Activated CD8-positive, alpha-beta memory T cell treated with anti-CD3 and anti-CD28 coated beads for 4 hours (primary cell): ENCODE measurements around the gene HDDC2.

Source experiments
- DNase-seq, 2 donors: peaks; one replicate each; pipeline ENCODE4 v3.0.0-alpha.2; 2020; ENCODE audit warnings: low read depth in 2 of 2

HDDC2 gene, protein sequence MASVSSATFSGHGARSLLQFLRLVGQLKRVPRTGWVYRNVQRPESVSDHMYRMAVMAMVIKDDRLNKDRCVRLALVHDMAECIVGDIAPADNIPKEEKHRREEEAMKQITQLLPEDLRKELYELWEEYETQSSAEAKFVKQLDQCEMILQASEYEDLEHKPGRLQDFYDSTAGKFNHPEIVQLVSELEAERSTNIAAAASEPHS

DNA sequence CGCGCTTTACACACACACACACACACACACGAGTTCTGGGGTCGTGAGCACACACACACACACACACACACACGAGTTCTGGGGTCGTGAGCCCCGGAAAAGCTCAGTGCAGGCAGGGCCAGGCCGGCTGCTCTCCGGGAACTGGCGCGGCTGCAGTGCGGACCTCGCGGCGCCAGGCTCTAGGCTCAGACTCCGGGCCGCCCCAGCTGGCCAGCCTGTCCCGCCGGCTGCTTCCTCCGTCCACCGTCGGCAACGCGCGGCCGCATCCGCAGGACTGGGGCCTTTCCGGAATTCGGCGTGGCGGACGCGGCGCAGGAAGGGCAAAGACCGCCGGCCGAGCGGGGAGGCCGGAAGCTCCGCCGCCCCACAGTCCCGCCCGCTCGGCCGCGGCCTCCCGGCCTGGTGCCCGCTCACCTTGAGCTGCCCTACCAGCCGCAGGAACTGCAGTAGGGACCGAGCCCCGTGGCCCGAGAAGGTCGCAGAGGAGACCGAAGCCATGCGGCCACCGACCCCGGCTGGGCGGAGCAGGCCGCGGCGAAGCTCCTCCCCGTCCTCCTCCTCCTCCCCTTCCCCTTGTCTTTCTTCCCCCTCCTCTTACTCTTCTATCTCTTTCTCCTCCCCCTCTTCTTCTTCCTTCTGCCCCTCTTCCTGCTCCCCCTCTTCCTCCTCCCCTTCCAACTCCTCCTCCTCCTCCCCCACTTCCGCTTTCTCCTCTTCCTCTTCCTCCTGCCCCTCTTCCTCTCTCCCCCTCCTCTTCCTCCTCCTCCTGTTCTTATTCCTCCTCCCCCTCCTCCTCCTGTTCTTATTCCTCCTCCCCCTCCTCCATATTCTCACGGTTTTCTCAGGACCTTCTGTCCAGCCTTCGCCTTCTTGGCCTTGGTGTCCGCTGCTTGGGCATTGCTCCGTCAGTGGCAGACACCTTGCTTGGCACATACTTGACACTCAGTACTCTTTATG is at the start of gene HDDC2:
Gene HDDC2, minus strand, starts transcription at position 533 of the 957 bp plus-strand sequence. Its CDS starts 35 bp downstream, at position 498.
- no peak for DNase-seq

DNA sequence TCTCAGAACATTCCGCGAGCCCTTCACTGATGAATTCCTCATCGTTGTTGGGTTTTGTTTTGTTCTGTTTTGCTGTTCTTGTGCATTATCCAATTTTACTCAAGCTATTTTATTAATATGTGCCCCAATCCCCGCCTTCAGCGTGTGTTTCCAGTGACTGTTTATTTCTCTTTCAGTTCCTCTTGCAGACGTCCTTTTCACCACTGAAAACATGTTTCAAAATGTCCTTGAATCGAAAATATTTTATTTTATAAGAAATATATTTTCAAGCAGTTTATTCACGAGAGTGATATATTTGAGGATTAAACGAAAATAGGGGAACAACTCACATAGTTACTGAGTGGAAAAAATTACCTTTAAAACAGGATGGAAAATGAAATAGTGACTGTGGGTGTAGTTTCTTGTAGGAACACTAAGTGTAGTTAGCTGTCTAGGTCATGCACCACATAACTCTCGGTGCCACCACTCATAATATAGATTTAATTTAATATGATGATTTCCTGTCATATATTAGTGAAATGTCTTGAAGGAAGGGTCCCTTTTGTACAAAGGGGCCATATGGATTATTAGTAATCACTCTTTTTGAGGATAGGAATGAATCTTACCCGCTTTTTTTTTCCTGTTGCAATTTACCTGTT is 45.3 kb upstream of the HDDC2 start:
- DNase-seq, result no peak

DNA sequence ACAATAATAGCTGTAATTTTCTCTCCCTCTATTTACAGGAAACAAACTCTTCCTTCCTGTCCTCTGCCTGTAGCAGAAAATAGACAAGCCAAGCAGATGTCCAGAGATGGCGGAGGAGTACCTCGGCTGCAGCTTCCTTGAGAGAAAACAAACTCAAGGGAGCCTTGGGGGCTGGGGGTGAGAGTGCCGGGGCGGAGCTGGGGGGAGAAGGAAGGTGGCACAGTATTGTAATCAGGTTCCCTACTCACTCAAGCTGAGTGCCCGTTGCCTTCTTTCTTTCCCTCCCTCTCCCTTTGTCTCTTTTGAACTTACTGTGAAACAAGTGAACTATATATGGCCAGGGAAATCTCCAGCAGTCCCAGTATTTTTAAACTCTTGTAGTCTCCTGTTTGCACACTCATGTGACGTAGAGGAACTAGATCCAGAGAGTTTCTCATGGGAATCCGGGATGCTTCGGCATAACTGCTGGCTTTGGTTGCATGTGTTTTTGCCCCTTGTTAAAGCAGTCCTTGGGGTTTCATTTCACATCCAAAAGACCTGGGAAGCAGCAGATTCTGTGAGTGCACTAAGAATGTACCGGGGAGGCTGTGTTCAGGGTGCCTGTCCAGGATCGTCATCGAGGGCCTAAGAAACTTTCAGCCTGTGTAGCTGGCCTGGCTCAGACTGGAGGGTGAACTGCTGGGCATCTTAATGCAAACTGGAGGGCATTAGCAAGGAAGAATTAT is 44.6 kb upstream of the HDDC2 start:
- no peak for DNase-seq

DNA sequence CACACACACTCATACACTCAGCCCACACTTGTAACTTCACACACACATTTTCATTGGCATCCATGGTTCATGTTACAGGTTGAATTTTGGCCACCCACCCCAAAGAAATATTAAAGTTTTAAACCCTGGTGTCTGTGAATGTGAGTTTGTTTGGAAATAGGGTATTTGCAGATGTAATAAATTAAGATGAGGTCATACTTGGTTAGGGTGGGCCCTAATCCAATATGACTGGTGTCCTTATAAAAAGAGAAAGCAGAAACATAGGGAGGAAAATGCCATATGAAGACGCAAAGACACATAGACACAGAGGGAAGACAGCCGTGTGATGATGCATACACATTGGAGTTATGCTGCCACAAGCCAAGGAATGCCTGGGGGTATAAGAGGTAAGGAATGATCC is 39.7 kb upstream of the HDDC2 start:
- no peak for DNase-seq

DNA sequence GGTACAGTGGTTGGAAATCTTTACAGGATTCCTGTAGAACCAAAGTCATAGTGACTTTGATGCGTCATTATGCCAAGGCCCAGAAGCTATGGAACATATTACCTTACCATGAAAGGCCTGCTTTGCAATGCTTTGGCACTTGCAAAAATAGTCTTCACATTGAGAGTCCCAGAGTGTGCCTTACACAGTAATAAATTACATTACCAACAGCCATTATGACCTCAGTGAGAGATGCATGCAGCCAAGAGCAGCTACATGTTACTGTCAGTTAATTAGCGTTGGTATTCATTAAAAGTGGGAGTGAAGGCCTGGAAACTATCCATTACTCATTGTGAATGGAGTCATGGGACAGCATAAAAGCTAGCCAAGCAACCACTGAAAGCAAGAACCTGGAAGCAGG is 39.2 kb upstream of the HDDC2 start:
- DNase-seq, result no peak

DNA sequence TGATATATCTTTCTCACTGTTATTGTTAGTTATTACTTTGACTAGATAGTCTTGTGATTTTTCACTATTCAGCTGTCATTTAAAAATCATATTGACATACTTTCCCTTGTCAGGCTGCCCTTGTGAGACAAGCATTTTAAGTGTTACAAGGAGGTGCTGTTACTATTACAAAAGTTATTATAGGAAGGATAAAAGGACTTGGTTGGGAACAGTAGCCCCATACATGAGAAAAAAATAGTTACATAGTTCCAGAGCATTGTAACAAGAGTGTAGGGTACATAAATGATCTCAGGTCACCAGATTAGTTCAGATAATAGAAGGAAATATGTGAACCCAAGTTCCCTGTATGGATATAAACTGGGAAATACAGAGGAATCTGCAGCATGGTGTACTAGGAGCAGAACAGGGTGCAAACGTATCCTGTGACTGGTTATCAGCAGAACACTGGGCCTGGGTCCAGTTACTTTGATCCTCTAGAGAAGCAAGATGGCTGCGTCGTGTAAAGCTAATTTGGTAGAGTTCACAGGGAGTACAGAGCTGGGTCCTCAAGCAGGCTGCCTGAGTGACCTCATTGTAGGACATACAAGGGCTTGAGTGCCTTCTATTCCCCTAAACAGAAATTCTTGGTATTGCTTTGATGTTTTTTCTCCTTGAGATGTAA is 38.5 kb upstream of the HDDC2 start:
- DNase-seq, result no peak

DNA sequence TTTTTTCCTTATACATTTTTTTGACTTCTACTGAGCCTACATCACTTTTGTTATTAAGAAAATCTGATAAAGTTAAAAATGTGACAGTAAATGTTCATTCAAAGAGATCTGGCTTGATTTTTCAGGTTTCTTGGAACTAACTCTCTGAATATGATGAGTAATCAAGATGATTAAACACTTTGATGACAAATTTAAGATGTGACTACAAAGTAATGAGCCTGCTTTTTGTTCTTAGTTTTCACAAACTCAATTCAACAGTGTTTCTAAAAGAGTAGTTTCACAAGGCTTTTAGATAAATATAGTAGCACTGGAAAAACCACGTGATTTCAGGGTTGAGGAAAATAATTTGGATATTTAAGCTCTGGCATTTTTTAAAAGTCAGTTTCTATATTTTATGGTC is 37.9 kb upstream of the HDDC2 start:
- no peak for DNase-seq

DNA sequence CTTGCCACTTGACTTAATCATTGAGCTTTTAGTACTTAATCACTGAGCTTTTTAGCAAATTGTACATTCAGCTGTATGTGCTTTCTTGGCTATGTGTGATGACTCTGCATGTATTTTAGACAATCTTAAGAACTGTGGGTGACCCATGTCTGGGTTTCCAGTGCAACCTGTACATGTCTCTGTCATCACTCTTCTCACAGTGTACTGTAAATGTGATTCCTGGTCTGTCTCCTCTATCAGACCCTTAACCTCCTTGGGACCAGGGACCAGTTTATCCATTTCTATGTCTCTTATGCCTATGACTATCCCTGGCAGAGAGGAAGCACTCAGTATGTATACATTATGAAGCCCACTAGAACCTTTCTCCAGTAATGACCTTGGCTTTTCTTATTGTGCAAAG is 36.6 kb upstream of the HDDC2 start:
- no peak for DNase-seq

DNA sequence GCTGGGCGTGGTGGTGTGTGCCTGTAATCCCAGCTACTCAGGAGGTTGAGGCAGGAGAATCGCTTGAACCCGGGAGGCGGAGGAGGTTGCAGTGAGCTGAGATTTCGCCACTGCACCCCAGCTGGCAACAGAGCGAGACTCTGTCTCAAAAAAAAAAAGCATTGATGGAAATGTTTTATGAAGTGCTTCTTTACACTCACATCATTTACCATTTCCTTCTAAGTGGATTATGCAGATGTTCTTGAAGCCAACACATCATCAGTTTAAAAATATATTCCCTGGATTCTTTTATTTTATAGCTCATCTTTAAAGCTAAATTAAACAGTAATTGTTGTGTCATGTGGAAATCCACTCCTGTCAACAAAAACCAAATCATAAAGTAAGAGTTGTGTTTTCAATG is 35.9 kb upstream of the HDDC2 start:
- no peak for DNase-seq

DNA sequence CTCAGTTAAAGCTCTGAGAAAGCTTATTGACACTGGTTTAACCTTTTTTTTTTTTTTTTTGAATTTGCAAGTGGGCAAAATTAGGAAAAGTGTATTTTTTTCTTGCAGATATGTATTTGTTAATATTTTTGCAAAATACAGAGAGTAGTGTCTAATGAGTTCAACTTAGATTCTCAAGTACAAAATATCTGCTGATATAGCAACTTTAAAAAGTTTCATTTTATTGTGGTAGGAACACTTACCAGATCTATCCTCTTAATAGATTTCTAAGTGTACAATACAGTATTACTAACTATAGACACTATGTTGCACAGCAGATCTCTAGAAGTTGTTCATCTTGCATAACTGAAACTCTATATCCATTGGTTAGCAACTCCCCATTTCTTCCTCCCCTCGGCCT is 30.9 kb upstream of the HDDC2 start:
- no peak for DNase-seq

DNA sequence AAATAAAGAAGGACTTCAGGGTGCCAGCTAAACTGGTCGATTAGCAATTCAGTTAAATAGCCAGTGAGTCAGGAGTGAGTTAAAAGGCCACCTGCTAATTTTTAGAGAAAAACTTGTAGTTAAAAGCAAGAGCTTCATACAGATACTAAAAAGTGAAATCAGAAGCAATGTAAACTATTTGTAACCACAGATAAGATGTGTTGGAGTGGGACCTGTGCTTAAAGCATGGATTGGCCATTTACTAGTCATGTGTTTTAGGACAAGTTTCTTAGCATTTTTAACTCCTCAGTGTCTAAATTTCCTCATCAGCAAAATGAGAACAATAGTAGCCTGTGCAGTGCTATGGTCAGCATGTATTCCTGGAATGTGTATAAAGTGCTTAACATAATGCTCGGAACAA is 23.8 kb upstream of the HDDC2 start:
- no peak for DNase-seq

DNA sequence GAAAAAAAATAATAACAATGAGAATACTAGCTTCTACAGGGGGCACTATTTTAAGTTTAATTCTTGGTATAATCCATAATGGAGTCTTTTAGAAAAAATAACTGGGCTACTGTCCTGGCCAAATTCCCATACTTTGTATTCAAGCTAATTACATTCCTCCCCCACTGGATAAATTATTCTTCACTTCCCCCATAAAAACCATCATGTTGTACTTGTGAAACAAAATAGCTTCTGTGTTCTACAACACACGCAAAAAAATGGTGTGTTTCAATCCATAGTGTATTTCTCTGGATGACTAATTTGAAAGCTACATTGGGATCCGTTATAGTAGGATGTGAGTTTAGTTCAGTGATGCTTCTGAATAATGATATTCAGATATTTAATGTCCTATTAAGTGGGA is 21.6 kb upstream of the HDDC2 start:
- DNase-seq, result no peak

DNA sequence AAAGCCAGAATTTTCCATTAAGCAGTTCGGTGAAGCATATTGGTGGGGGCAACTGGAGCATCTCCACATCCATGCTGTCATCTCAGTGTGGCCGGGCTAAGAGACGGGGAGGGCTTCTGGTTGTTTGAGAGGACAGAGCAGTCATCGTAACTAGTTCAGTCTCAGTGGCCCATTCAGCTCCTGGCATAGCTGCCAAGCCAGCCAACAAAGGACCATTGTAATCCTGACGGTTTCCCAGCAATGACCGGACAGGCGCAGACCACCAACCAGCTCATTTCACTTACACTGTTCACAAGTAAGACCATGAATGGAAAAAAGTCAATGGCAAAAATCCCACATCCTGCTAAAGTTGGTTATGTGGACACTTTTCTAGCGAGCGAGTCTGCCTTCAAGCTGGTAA is 14.9 kb upstream of the HDDC2 start:
- DNase-seq, result no peak

DNA sequence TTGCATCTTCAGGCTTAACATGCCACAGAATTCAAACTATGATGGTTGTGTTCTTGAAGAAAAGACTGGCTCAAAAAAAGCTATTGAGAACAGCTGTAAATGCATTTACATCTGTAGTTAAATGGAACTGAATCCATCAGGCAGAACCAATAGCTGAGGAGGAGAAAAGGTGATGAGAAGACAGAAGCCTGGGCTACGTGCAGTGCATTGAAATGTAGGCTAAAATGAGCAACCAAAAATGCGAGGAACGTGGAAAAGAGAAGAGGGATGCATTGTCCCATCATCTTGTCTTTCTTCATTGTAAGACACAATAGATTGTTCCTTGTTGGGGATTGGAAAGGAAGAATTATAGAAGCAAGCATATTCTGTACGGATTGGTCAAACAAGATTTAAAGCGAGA is 13.8 kb upstream of the HDDC2 start:
- DNase-seq, result no peak

DNA sequence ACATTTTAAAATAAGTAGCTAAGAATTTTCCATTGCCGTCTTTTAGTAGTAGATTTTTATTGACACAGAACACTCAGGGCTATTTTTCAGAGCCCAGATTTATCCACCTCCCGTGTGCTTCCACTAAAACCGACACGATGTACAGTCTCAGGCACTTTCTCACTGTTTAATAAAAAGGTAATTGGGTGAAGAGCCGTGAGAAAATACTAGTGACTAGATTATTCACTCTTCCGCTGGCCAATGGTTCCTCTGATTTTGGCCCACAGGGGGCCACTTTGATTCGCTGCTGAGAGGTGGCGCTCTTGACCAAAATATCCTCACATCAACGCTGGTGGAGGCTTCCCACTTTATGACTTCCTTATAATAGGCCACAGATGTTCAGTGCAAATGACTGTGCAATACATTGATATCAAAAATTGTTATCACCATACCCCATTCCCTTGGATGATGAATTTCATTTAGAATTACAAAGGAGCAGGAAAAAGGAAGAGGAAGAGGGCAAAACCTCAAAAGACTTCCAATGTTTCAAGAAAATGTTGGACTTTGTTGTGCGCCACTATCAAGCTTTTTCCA is 12.3 kb upstream of the HDDC2 start:
- peak in 1 of 2 donors; percentile 8 for DNase-seq

DNA sequence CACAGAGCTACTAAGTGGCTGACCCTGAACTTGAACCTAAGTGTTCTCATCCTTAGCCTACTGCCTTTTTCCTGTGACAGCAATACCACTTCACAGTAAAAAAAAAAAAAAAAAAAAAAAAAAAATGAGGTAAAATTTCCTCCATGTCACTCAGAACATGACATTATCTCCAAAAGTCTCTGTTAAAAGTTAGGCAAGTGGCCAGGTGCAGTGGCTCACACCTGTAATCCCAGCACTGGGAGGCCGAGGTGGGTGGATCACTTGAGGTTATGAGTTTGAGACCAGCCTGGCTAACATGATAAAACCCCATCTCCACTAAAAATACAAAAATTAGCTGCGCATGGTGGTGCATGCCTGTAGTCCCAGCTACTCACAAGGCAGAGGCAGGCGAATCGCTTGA is 11.2 kb upstream of the HDDC2 start:
- DNase-seq, result no peak

DNA sequence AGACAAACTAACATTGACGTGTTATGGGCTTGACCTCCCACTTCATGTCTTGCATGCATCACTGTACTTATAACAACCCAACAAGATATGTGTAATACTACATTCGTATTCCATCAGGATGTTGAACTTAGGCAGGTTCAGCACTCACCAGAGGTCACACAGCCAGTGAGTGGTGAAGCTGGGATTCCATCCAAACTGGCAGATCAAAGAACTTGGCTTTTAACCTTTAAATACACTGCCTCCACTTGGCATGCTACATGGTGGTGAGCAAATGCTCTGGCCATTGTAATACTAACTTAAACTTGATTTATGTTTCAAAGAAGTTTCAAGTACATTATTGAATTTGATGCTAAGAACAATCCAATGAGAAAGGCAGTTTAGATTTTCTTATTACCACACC is 10.7 kb upstream of the HDDC2 start:
- no peak for DNase-seq

DNA sequence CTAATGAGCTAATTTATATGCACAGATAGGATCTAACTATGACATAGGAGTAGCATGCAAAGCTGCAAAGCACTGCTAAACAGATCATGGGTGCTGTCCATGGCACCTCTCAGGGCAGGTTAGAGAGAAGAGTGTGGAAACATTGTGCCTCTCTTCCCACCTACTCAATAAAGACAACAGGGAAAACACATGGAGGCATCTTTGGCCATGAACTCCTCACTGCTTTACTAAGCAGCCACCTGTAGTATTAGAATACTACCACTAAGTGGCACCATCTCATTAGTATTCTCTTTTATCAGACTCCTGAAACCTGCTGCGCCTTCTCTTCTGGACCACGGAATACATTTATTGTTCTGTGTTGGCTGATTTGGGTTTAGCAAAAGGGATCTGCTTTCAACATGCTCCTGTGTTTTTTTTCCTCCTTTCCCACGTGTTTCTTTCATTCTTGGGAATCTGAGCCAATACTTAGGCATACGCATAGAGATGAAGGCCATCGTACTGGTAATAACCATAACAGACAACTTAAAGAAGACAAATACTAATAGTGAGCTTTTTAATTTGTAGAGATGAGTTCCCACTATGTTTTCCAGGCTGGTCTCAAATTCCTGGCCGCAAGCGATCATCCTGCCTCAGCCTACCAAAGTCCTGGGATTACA is 9.4 kb upstream of the HDDC2 start:
- DNase-seq, result no peak

DNA sequence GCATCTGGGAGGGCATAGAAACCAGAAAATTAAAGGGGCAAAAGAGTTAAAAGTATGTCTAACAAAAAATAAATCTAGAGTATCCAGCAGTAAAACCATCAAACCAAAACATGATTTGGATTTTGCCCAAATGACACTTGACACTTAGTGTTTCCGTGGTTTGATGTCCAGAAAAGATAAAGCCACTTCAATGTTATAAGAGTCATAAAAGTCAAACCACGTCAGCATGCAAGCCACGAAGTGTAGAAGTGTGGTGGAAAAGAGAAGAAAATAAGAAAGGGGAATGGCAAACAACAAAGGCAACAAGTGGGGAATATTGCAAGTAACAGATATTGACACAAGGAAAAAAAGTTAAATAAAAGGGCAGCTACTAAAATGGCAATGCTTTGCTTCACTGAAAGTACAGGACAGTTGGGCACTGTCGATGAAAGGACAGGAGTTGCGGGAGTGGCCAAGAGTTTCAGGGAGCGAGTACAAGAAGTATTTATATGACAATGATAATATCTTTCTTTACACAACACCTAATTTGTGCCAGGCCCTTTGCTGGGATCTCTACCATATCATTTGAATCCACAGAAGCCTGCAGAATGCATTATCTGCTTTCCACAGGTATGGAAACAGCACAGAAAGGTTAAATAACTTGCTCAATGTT is 6.3 kb upstream of the HDDC2 start:
- DNase-seq, result no peak

DNA sequence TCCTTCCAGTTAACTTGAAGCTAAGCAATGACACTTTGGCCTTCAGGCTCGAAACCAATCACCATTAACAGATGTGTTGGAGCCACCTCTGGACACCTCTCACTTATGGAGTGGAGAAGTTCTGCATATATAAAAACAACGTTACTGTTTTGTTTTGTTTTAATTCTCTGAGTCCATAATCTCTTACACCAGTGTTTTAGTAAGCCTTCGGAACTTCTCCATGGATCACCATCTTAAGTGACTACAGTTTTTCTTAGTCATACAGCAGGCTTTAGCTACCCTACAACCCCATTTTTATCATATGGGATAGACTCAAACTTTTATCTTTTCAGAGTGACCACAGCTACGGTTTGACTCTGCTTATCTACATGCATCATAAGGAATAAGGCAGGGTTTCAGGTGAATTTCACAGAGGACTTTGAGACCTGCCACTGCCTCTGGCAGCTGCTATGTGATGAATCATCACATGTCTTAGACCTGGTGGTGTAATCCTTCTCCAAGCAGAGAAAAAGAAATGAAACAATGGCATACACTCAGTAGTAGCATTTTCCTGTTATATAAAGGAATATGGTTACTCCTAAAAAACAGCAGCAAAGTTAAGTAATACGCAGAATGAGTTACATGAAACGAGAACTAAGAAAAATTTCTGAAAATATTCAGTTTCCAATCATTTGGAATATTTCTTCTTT is 5.5 kb upstream of the HDDC2 start:
- DNase-seq, result no peak
